ENCODE measurements around the gene SGK2. TPM values are rescaled to one million over a fixed set of nuclear protein-coding genes. Genes with fewer than 3 reads are reported as not detected.

Gene SGK2
- total RNA-seq, 1 experiment from 2014 or later, result not detected

DNA sequence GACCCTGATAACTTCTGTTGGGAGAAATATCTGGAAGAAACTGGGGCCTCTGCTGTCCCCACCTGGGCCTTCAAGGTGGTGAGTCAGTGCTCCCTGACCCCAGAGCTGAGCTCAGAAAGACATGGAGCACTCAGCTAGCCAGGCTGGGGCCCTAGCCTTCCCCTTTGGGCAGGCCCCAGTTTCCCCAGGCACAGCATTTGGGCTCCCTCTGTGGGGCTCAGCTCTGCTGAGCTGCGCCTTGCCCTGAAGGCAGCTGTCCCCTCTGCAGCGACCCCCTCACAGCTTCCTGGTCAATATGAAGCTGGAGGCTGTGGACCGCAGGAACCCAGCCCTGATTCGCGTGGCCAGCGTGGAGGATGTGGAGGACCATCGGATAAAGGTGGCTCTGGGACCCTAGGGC lies 24.8 kb upstream of the SGK2 start:
- in situ Hi-C loops (cut with HindIII; ENCODE audit: low pct_unique_long_range_greater_than_20kb, low sequenced_read_pairs), result no loop called here
- no peak for DNase-seq (ENCODE audit: low read depth, low spot score)

DNA sequence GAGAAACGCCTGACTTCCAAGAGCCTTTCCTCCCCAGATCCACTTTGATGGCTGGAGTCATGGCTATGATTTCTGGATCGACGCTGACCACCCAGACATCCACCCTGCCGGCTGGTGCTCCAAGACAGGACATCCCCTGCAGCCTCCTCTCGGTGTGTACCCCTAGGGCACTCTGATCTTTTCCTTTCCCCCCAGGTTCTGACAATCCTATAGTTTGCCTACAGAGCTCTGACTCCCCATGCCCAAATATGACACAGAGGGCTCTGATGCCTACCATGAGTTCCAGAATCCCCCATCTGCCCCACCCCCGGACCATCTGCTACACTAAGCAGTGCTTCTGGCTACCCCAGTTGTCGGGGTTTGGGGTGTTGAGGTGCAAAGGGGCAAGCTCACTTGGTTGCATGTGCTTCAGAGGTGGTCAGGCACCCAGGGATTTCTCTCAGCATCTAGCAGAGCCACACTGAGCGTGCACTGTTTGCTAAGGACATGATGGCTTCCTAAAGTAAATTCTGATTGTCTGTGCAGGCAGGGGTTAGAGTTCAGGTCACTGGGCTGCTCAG lies 24.0 kb upstream of the SGK2 start:
- in situ Hi-C loops (cut with HindIII; ENCODE audit: low pct_unique_long_range_greater_than_20kb, low sequenced_read_pairs), result no loop called here
- DNase-seq (ENCODE audit: low read depth, low spot score), result no peak

DNA sequence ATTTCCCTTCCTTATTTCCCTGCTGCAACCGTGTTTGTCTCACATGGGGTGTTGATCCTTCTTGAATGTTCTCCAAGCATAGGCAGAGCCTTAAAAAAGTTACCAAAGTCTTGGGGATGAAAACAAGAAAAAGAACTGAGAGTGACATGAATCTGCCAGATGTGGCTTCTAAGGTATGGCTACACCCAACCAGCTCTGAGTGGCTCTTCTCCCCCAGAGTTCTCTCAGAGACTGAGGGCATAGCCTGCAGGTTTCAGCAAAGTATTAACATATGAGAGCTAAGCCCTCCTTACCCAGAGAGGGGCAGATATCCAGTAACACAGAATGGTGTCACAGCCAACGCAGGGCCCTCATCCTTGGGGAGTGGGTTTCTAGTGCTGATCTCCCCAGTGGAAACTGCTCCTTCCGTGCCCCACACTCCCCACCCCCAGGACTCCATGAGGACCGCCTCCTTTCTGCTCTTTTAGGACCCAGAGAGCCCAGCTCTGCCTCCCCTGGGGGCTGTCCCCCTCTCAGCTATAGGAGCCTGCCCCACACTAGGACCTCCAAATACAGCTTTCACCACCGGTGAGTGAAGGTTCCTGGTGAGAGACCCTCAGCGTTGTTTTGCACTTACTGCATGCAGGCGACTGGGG lies 23.3 kb upstream of the SGK2 start:
- in situ Hi-C loops (cut with HindIII; ENCODE audit: low pct_unique_long_range_greater_than_20kb, low sequenced_read_pairs), result no loop called here
- DNase-seq (ENCODE audit: low read depth, low spot score), result no peak

DNA sequence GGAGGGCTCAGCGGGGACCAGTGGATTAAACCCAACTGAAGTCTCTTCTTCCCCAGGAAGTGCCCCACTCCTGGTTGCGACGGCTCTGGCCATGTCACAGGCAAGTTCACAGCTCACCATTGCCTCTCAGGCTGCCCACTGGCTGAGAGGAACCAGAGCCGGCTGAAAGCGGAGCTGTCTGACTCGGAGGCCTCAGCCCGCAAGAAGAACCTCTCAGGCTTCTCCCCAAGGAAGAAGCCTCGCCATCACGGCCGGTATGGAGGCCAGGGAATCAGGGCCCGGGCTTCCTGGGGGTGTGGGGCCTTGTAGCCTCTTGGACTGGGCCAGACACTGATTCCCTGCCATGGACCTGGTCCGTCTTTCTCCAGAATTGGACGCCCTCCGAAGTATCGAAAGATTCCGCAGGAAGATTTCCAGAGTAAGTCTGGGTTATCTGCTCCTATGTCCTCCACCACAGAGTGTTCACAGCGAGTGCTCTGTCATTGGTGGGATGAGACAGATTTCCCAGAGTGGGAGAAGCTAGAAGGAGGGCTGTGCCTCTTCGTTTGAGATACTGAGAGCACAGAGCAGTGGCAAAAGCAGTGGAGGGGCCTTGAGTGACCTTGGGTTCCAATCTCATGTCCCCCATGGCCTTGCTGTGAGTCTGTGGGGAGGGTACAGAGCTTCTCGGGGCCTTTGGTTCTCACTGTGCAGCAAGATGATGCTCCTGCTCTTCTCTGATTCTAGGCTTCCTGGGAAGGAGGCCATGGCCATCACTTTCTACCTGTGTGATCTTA lies 22.6 kb upstream of the SGK2 start:
- in situ Hi-C loops (cut with HindIII; ENCODE audit: low pct_unique_long_range_greater_than_20kb, low sequenced_read_pairs), result no loop called here
- no peak for DNase-seq (ENCODE audit: low read depth, low spot score)

DNA sequence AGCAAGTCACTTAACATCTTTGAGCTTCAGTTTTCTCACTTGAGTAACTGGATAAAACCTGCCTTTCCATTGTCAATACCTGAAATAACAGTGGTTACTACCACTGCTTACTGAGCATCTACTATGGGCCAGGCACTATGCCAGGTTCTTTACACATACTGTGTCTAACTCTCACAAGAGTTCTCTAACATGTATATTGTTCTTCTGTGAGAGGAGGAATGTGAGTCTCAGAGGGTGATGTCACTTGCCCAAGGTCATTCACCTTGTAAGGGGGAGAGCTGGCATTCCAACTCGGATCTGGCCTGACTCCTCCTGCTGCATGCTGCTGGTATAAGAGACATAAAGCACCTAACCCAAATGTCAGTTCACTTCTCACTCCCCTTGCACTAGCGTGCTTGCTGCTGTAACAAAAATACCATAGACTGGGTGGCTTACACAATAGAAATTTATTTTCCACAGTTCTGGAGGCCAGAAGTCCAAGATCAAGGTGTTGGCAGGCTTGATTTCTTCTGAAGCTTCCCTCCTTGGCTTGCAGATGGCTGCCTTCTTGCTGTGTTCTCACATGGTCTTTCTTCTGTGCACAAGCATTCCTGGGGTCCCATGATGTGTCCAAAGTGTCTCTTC lies 21.9 kb upstream of the SGK2 start:
- in situ Hi-C loops (cut with HindIII; ENCODE audit: low pct_unique_long_range_greater_than_20kb, low sequenced_read_pairs), result no loop called here
- DNase-seq (ENCODE audit: low read depth, low spot score), result no peak

DNA sequence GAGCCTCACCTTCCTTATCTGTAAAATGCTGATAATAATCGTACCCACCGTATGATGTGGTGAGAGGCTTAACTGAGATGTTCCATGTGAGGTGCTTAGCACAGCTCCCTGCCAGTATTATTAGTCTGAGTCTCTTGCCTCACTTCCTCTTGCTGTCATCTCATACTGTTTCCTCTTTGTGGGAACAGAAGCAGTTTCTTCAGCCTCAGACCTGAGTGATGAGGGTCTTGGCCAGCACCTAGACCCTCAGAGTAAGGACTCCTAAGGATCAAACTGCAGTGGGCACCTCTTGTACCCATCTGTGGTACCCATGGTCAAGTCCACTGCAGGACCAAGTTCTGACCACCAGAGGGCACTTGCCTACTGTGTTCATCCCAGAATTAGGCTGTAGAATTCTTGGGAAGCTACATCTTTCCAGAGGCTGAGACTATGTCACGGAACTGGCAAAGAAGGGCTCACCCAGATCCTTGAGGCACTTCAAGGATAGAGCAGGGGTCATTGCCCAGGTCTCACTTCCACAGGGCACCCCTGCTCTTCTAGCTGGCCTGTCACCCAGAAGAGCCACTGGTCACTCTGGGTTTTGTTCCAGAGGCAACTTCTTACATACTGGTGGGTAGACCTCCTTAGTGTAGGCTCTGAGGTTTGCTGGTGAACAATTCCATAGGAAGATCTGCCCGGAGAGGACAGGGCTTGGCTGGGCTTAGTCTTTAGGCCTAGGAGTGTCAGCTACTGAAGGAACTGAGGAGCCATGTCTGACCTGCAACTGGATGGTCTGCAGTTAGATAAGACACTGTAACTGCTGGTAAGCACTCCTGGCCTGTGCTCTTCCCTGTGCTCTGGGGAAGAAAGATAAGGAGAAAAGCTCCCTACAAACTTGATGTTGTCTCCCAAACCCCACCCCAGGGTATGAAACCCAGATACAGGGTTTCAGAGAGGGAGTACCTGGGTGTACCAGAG lies 20.6 kb upstream of the SGK2 start:
- peak; percentile 75 for DNase-seq (ENCODE audit: low read depth, low spot score)
- in situ Hi-C loops (cut with HindIII; ENCODE audit: low pct_unique_long_range_greater_than_20kb, low sequenced_read_pairs), result no loop called here

DNA sequence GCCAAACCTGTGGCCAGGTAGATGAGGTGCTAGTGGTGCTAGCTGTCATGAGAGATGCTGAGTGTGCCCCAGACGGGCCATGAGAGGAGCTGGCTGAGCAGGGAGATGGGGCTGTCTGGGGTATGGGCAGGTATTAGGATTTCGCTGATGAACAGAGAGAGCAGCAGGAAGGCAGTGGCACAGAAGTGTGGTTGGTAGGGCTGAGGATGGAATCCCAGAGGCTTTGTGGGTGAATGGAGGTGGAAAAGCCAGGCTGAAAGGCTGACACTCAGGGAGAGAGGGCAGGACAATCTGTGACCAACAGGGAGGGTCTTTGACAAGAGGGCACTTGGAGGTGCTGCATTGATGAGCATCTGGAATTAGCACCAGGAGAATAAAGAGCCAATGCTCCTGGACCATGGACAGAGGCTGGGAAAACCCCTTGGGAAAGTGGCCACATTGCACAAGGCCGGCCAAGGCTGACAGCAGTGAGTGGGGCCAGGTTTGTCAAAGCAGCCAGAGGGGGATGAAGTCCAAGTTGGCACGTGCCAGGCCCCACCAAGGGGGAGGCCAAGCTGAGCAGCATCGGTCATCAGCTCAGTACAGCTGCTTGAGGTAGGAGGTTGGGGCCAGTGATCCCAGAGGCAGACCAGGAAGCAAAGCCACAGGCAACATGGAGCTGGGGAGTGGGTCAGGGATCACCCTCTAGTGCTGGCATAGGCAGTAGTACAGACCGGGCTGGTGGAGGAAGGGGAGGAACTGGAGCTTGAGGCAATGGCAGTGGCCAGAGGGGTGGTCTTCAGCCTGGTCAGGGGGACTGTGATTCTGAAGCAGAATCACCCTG lies 19.7 kb upstream of the SGK2 start:
- in situ Hi-C loops (cut with HindIII; ENCODE audit: low pct_unique_long_range_greater_than_20kb, low sequenced_read_pairs), result no loop called here
- no peak for DNase-seq (ENCODE audit: low read depth, low spot score)

DNA sequence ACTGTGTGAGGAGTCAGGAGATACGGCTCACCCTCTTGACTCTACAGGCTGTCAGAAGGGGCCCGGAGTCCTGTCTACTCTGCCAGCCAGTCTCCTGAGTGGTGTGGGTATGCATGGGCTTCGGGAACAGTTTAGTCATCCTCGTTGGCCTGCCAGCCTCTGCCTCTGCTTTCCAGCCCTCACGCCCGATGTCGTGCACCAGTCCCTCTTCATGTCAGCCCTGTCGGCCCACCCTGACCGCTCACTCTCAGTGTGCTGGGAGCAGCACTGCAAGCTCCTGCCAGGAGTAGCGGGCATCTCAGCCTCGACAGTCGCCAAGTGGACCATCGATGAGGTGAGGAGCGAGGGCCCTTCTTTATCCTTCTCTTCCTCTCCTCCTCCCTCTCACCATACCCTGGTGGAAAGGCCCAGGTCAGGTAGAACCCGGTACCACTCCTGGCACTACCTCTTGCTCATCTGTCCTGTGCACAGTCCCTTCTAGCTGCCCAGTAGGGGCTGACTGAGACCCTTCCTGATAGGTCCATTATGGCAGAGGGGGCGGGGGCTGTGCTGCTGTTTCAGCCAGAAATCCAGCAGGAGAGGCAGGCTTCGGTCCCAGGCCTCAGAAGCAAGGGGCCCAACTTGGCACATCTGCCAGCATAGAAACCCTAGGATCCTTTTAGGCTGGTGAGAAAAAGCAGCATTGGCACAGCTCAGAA lies 18.7 kb upstream of the SGK2 start:
- DNase-seq (ENCODE audit: low read depth, low spot score), result no peak
- in situ Hi-C loops (cut with HindIII; ENCODE audit: low pct_unique_long_range_greater_than_20kb, low sequenced_read_pairs), result no loop called here

DNA sequence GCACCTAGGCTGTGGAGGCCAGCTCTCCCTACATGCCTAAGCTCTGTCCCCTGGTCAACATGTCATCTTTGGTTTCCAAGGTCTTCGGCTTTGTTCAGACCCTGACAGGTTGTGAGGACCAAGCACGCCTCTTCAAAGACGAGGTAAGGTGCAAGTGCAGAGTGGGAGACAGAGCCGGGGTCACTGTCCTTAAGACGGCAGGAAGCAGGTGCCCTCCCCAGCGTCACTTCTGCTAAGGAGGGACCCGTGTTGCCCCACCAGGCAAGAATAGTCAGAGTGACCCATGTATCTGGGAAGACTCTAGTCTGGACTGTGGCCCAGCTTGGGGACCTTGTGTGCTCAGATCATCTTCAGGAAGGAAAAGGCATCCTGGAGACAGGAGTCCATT lies 18.2 kb upstream of the SGK2 start:
- no peak for DNase-seq (ENCODE audit: low read depth, low spot score)
- in situ Hi-C loops (cut with HindIII; ENCODE audit: low pct_unique_long_range_greater_than_20kb, low sequenced_read_pairs), result no loop called here

DNA sequence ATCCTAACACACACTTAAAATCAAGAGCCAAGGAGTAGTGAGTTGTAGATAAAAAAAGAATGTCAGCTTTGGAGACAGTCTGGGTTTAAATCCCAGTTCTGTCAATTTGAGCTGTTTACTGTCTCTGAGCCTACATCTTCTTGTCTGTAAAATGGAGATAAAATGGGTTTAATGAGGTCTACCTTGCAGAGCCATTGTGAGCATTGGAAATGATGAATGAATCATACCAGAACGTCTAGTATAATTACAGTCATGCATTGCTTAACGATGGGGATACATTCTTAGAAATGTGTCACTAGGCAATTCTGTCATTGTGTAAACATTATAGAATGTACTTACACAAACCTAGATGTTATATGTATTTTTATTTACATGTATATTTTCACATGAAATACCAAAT lies 17.6 kb upstream of the SGK2 start:
- in situ Hi-C loops (cut with HindIII; ENCODE audit: low pct_unique_long_range_greater_than_20kb, low sequenced_read_pairs), result no loop called here
- DNase-seq (ENCODE audit: low read depth, low spot score), result no peak

DNA sequence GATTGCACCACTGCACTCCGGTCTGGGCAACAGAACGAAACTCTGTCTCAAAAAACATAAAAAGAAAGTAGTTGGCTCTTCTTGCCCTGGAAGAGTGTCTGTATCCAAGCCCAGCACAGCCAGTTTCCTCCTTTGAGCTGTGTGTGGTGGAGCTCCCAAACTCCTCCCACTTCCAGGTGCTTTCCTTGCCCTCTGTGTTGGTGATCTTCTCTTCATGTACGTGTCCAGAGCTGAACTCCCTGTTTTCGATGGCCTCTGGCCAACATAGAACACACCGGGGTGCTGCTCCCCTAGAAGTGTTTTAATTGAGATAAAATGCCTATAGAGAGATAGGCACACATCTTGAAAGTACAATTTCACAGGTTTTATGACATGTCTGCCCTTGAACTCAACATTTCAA lies 16.7 kb upstream of the SGK2 start:
- no peak for DNase-seq (ENCODE audit: low read depth, low spot score)
- in situ Hi-C loops (cut with HindIII; ENCODE audit: low pct_unique_long_range_greater_than_20kb, low sequenced_read_pairs), result no loop called here

DNA sequence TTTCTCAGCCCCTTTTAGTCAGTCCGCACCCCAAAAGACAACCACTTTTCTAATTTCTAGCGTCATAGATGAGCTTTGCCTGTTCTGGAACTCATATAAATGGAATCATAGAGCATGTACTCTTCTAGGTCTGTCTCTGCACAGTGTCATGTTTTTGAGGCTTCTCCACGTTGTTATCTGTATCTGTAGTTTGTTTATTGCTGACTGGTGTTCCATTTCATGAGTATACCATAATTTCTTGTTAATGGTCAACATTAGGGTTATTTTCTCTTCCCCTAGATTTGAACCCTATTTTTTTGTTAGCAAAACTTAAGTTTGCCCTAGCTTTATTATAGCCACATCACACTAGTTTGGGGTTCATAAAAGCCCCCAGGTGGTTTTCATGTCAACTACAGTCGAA lies 16.2 kb upstream of the SGK2 start:
- no peak for DNase-seq (ENCODE audit: low read depth, low spot score)
- in situ Hi-C loops (cut with HindIII; ENCODE audit: low pct_unique_long_range_greater_than_20kb, low sequenced_read_pairs), result no loop called here

DNA sequence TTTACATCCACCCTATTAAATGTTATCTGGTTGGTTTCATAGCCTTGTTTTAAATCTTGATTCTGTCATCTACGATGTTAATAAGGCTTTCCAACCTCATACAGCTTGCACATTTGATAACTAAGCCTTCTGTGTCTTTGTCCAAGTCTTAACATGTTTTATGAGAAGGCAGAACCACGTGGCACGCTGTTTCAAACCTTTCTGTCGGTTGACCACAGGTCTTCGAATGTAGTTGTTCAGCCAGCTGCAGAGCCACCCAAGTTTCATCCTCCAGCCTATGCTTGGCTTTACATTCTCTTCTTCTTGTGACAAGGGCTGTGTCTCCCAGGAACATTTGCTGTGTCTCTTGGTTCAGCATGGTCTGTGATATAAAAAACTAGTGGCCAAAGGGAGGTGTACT lies 15.7 kb upstream of the SGK2 start:
- in situ Hi-C loops (cut with HindIII; ENCODE audit: low pct_unique_long_range_greater_than_20kb, low sequenced_read_pairs), result no loop called here

DNA sequence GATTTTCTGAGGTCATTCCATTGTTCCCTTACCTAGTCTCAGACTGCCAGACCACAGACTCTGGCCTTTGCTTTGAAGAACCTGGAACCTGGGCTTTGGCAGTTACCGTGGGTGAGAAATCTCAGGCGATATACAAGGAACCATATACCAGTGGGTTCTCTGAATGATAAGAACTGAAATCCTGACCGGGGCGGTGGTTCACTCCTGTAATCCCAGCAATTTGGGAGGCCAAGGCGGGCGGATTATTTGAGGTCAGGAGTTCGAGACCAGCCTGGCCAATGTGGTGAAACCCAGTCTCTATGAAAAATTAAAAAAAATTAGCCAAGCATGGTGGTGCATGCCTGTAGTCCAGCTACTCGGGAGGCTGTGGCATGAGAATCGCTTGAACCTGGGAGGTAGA lies 14.3 kb upstream of the SGK2 start:
- DNase-seq (ENCODE audit: low read depth, low spot score), result no peak
- in situ Hi-C loops (cut with HindIII; ENCODE audit: low pct_unique_long_range_greater_than_20kb, low sequenced_read_pairs), result no loop called here

More for the DNA sequence above, 15.7 kb upstream of the SGK2 start:
- no peak for DNase-seq (ENCODE audit: low read depth, low spot score)

DNA sequence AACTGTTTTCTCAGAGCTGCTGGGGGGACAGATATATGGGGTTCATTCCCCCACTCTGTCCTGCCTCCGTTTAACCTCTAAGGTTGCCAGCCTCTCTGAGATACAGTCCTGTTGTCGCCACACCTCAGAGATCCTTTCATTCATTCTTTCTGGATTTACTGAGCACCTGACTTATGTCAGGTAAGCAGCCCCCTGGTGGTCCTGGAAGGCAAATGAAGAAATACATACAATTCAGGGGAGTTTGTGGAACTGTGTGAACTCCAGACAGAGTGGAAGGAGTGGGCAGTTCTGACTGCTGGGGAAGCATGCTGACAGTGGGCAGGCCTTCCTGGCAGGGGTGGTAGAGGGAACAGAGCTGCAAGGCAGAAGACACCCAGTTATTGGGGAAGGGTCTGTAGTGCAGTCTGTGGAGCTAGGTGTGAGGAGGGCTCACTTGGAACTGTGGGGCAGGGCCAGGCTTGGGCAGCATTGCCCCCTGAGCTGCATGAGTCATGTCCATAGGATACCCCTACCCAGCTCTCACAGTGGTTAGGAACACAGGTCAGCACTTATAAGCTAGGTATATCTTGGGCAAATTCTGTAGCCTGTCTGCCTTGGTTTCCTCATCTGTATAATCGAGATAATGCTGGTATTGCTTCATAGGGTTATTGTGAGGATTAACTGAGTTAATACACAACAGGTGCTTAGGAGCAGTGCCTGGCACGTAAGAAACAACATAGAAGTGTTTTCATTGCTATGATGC lies 12.8 kb upstream of the SGK2 start:
- in situ Hi-C loops (cut with HindIII; ENCODE audit: low pct_unique_long_range_greater_than_20kb, low sequenced_read_pairs), result no loop called here
- no peak for DNase-seq (ENCODE audit: low read depth, low spot score)
